Ovary (tissue), 9 donors: ENCODE data around the gene SSTR1. TPM values are rescaled to one million over a fixed set of nuclear protein-coding genes. Genes with fewer than 3 reads are reported as not detected.

Experiments used
- DNase-seq, 5 donors: peaks; one replicate each; pipeline ENCODE4 v3.0.0-alpha.2; 2019 to 2020
- H3K27ac ChIP-seq, 2 donors: fragments of 200-600 bp; one replicate each; pipeline versions ENCODE4 v1.5.1 to v1.8.0; 2019 to 2022
- H3K27me3 ChIP-seq: fragments of 200-600 bp; one replicate; pipeline ENCODE4 v1.8.0; 2022
- H3K36me3 ChIP-seq: fragments of 200-600 bp; sonication (generic); one replicate; pipeline ENCODE4 v1.5.1; 2019
- H3K4me1 ChIP-seq: one replicate; pipeline ENCODE4 v1.8.1; 2013; ENCODE audit warnings: mild to moderate bottlenecking, moderate library complexity; ENCODE audit not compliant: insufficient read depth
- H3K4me3 ChIP-seq: fragments of 200-600 bp; sonication (generic); one replicate; pipeline ENCODE4 v1.5.1; 2017
- H3K9me3 ChIP-seq, 2 donors: fragments of 200-600 bp in 1 of 2; sonication (generic) in 1 of 2; one replicate each; pipeline versions ENCODE4 v1.5.1 to v1.8.1; 2013 to 2019; ENCODE audit warnings: mild to moderate bottlenecking in 1 of 2, moderate library complexity in 1 of 2
- EP300 ChIP-seq: sonication (generic); formaldehyde crosslinking; IDR thresholded peaks from one replicate; pipeline ENCODE4 v1.6.1; 2017; ENCODE audit warnings: antibody characterized with exemption
- POLR2A ChIP-seq: fragments of 450-650 bp; IDR thresholded peaks from one replicate; pipeline ENCODE4 v1.6.1; 2017; ENCODE audit warnings: antibody characterized with exemption, mild to moderate bottlenecking, moderate library complexity
- WGBS, 3 donors: extraction: QIAGEN DNeasy Blood & Tissue Kit in 1 of 3; methylation state at CpG; one replicate each; pipeline versions ENCODE4 v1.1.5 to v1.1.7; 2013 to 2017; 5-methylcytosine and 5-hydroxymethylcytosine counted together
- intact Hi-C, 4 donors: fragments of 100-400 bp; cut with DNase I; formaldehyde crosslinking; loops; one replicate each; pipeline versions ENCODE4 v1.11.0 to v1.15.1; 2022 to 2023
- polyA plus RNA-seq, 2 donors: library from polyadenylated mRNA; stranded (reverse); fragments of 200-250 nt in 1 of 2; fragments of 350-450 nt in 1 of 2; fragmentation: Illumina TruSeq in 1 of 2; extraction: RNeasy Lipid Tissue Mini Kit (QIAGEN cat#74804) in 1 of 2; gene quantifications; one replicate each; pipeline ENCODE4 v1.2.3, GENCODE V29; 2013 to 2014
- total RNA-seq, 7 donors: library from RNA; depleted of rRNA in 2 of 7; stranded (reverse); fragments of >200 nt in 2 of 7; fragmentation: NEBNext Ultra II Directional in 3 of 7; extraction: Animal tissue kit (Norgen Biotek cat#: 25700) in 3 of 7; gene quantifications; one replicate each; pipeline versions ENCODE4 v1.1.0 to v1.2.4, GENCODE V29; 2016 to 2023
- TF ChIP-seq, protein P1 (sequence below), 3 donors: fragments of 450-650 bp in 2 of 3; fragments of 200-600 bp in 1 of 3; IDR thresholded peaks; one replicate each; pipeline versions ENCODE4 v1.5.1 to v1.8.0; 2016 to 2022; ENCODE audit warnings: antibody characterized with exemption in 3 of 3, mild to moderate bottlenecking in 1 of 3
- donor health status: DM: no; HTN: no; CAD: no; lungs with moderate emphysema.
- donor health status: DM: no; HTN: no; CAD: no.
- donor health status: Bipolar disorder and iron deficiency.
- donor health status: DM: yes; HTN: yes; CAD: no.
- donor health status: DM: no; HTN: no; CAD: no.
- donor health status: DM: yes; HTN: yes; CAD: no.

The SSTR1 gene
- total and polyA plus RNA-seq, 9 donors: 0.48 to 2.3 (median 1.3) TPM

DNA sequence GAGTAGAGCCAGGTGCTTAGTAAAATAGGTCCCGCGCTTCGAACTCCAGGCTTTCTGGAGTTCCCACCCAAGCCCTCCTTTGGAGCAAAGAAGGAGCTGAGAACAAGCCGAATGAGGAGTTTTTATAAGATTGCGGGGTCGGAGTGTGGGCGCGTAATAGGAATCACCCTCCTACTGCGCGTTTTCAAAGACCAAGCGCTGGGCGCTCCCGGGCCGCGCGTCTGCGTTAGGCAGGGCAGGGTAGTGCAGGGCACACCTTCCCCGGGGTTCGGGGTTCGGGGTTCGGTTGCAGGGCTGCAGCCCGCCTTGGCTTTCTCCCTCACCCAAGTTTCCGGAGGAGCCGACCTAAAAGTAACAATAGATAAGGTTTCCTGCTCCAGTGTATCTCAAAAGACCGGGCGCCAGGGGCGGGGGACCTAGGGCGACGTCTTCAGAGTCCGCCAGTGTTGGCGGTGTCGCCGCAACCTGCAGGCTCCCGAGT lies 3.6 kb downstream of the SSTR1 start:
- H3K36me3 ChIP-seq: no peaks in the 10 kb centered on the region
- no peak overlapping the region for H3K27ac ChIP-seq
- TF ChIP-seq, protein P1, sequence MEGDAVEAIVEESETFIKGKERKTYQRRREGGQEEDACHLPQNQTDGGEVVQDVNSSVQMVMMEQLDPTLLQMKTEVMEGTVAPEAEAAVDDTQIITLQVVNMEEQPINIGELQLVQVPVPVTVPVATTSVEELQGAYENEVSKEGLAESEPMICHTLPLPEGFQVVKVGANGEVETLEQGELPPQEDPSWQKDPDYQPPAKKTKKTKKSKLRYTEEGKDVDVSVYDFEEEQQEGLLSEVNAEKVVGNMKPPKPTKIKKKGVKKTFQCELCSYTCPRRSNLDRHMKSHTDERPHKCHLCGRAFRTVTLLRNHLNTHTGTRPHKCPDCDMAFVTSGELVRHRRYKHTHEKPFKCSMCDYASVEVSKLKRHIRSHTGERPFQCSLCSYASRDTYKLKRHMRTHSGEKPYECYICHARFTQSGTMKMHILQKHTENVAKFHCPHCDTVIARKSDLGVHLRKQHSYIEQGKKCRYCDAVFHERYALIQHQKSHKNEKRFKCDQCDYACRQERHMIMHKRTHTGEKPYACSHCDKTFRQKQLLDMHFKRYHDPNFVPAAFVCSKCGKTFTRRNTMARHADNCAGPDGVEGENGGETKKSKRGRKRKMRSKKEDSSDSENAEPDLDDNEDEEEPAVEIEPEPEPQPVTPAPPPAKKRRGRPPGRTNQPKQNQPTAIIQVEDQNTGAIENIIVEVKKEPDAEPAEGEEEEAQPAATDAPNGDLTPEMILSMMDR (IDR thresholded peaks at IDR 0.05): no peak
- TF ChIP-seq POLR2A (no peak), EP300 (no peak)
- H3K9me3 ChIP-seq: no peaks in the 10 kb centered on the region
- WGBS, 3 donors: 7 to 12% (median 10%) methylated on average over 34 of the region's 34 CpGs
- intact Hi-C loops: no loop called here
- H3K4me1 ChIP-seq: peaks cover 4% of the 10 kb centered on the region
- DNase-seq: no peak
- no peaks in the 10 kb centered on the region for H3K27me3 ChIP-seq
- peak overlapping the region; percentile 14 for H3K4me3 ChIP-seq

DNA sequence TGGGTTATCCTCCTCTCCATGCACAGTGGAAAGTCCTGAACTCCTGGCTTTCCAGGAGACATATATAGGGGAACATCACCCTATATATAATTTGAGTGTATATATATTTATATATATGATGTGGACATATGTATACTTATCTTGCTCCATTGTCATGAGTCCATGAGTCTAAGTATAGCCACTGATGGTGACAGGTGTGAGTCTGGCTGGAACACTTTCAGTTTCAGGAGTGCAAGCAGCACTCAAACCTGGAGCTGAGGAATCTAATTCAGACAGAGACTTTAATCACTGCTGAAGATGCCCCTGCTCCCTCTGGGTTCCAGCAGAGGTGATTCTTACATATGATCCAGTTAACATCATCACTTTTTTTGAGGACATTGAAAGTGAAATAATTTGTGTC lies 4.4 kb downstream of the SSTR1 start:
- no peaks in the 10 kb centered on the region for H3K27me3 ChIP-seq
- intact Hi-C loops: no loop called here
- TF ChIP-seq, protein P1 (IDR thresholded peaks at IDR 0.05): no peak
- no peak for TF ChIP-seq EP300
- TF ChIP-seq POLR2A: no peak
- H3K9me3 ChIP-seq: no peaks in the 10 kb centered on the region
- H3K27ac ChIP-seq: no peak overlapping the region
- H3K36me3 ChIP-seq: no peaks in the 10 kb centered on the region
- H3K4me3 ChIP-seq: no peak overlapping the region
- peaks cover 4% of the 10 kb centered on the region for H3K4me1 ChIP-seq
- no peak for DNase-seq

DNA sequence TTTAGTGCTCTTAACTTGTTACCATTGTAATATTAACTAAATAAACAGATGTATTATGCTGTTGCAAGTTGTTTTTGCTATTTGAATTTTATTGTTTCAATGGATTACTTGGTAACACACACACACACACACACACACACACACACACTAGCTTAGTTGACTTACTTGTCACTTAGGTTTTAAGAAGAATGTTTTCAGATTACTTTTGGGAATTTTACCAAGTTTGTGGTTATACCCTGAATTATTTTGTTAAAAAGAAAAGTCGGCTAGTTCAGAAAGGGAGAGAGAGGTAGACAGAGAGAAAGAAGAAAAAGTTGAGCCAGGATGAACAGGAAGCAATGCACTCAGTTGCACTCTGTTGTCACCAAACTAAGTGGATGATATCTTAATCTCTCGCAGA lies 5.3 kb downstream of the SSTR1 start:
- H3K36me3 ChIP-seq: no peaks in the 10 kb centered on the region
- H3K4me3 ChIP-seq: no peak overlapping the region
- 40 to 47% (median 45%) methylated on average over 2 of the region's 2 CpGs for WGBS, 3 donors
- DNase-seq: no peak
- no peaks in the 10 kb centered on the region for H3K9me3 ChIP-seq
- H3K27ac ChIP-seq: no peak overlapping the region
- H3K27me3 ChIP-seq: no peaks in the 10 kb centered on the region
- TF ChIP-seq, protein P1 (IDR thresholded peaks at IDR 0.05): no peak
- TF ChIP-seq EP300 (no peak), POLR2A (no peak)
- intact Hi-C loops: no loop called here
- H3K4me1 ChIP-seq: peaks cover 4% of the 10 kb centered on the region

DNA sequence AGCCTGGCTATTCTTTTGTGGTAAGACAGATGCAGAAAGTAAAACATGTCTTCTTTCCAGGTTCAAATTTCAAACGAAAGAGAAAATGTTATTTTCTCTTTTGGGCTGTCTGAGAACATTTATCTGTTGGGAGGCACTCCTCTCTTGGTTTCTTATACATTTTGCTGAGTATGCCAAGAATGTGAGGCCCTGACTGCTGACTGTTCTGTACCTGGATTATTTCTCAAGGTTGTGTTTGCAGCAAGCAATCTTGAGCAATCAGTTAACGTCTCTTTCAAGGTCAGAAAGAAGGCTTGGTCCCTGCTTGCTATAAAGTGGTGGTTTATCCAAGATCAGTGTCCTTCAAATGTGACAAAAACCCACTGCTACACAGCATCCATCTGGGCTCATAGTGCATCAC lies 9.8 kb downstream of the SSTR1 start:
- DNase-seq: no peak
- Histone ChIP-seq H3K27ac (no peak overlapping the region), H3K4me1 (no peaks in the 10 kb centered on the region), H3K27me3 (no peaks in the 10 kb centered on the region), H3K9me3 (no peaks in the 10 kb centered on the region), H3K36me3 (no peaks in the 10 kb centered on the region), H3K4me3 (no peak overlapping the region)
- TF ChIP-seq, protein P1 (IDR thresholded peaks at IDR 0.05): no peak
- no peak for TF ChIP-seq EP300
- 7 to 15% (median 8%) methylated on average over 2 of the region's 2 CpGs for WGBS, 3 donors
- intact Hi-C loops: no loop called here

DNA sequence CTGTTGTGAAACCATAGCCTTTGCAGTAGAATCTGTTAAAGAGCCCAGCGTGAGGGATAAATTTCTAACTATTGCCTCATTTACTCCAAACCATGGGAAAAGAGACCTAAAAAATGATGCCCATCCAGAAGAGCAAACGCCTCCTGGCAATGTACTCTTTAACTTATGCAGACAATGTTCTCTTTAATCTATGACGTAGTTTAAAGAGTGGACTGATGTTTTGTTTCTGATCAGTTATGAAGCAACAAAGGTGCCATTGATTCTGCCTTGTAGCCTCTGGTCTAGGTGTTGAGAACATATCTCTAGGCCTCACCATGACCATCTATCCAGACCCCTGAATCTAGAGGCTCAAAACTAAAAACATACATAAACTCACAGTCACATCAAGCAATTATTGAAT lies 13.4 kb downstream of the SSTR1 start:
- TF ChIP-seq, protein P1 (IDR thresholded peaks at IDR 0.05): no peak
- TF ChIP-seq EP300: no peak
- TF ChIP-seq POLR2A: no peak
- Histone ChIP-seq H3K9me3 (no peaks in the 10 kb centered on the region), H3K27me3 (no peaks in the 10 kb centered on the region), H3K4me3 (no peak overlapping the region), H3K27ac (no peak overlapping the region), H3K4me1 (no peaks in the 10 kb centered on the region), H3K36me3 (no peaks in the 10 kb centered on the region)
- WGBS, 3 donors: 86 to 95% (median 91%) methylated on average over 3 of the region's 3 CpGs
- DNase-seq: no peak
- intact Hi-C loops: no loop called here
